C4-2B (cell line): ENCODE results near the gene EFCAB6.

ENCODE experiments used
- H3K27ac ChIP-seq: fragments of 450-650 bp; 2 replicates; pipeline ENCODE4 v1.5.1; 2017
- ZFX ChIP-seq: fragments of 450-650 bp; IDR thresholded peaks from 2 replicates; pipeline ENCODE4 v1.6.1; 2017
- TF ChIP-seq, protein P1 (sequence below): fragments of 450-650 bp; conservative IDR thresholded peaks from 2 replicates; pipeline ENCODE4 v1.5.1; 2017; ENCODE audit warnings: mild to moderate bottlenecking

Gene EFCAB6

DNA sequence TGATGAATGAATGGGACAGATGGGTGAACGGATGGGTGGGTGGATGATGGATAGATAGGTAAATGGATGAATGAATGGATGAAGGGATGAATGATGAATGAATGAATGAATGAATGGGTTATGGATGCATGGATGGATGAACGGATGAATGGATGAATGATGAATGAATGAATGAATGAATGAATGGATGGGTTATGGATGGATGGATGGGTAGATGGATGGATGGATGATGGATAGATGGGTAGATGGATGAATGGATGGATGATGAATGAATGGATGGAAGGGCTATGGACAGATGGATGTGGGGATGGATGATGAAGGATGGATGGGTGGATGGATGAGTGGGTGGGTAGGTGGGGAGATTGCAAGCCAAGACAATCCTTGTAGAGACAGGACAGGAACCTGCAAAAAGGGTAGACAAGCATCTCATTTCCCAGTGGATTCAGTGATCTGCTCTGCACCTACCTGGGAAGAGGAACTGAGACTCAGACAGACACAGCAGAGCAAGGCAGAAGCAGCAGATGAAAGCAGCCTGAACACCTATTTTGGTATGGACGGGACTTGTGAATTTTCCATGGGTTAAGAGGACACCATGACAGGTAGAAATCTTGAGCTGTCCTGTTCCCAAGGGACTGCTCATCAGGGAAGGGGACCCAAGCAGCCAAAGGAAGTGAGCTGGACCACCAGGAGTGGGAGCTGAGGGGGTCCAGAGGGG lies 68.0 kb downstream of the EFCAB6 start:
- TF ChIP-seq, protein P1, sequence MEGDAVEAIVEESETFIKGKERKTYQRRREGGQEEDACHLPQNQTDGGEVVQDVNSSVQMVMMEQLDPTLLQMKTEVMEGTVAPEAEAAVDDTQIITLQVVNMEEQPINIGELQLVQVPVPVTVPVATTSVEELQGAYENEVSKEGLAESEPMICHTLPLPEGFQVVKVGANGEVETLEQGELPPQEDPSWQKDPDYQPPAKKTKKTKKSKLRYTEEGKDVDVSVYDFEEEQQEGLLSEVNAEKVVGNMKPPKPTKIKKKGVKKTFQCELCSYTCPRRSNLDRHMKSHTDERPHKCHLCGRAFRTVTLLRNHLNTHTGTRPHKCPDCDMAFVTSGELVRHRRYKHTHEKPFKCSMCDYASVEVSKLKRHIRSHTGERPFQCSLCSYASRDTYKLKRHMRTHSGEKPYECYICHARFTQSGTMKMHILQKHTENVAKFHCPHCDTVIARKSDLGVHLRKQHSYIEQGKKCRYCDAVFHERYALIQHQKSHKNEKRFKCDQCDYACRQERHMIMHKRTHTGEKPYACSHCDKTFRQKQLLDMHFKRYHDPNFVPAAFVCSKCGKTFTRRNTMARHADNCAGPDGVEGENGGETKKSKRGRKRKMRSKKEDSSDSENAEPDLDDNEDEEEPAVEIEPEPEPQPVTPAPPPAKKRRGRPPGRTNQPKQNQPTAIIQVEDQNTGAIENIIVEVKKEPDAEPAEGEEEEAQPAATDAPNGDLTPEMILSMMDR = no peak
- no peak overlapping the region for H3K27ac ChIP-seq

DNA sequence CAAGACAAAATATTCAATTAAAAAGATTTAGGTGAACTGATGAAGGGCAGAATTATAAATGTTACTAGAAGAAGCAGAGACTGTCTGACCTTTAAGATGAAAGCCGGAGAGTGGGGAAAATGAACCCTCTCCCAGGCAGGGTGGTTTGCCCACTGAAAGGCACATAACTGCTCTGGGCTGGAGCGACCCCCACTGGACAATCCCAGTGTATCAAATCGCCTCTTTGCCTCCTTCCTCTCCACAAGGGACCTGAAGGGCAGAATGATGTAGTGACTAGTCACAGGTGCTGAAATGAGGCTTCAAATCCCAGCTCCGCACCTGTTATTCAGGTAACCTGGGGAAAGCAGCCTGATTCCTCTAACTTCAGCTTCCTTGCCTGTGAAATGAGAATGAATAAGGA lies 69.0 kb downstream of the EFCAB6 start:
- TF ChIP-seq, protein P1 = no peak; the same call in 1 of the 2 replicates
- no peak for TF ChIP-seq ZFX
- H3K27ac ChIP-seq = no peak overlapping the region

GRCh38 chr22:43742154-43742950 lies 69.8 kb downstream of the EFCAB6 start:
- H3K27ac ChIP-seq = no peak overlapping the region
- TF ChIP-seq, protein P1 = no peak
- TF ChIP-seq ZFX = no peak

DNA sequence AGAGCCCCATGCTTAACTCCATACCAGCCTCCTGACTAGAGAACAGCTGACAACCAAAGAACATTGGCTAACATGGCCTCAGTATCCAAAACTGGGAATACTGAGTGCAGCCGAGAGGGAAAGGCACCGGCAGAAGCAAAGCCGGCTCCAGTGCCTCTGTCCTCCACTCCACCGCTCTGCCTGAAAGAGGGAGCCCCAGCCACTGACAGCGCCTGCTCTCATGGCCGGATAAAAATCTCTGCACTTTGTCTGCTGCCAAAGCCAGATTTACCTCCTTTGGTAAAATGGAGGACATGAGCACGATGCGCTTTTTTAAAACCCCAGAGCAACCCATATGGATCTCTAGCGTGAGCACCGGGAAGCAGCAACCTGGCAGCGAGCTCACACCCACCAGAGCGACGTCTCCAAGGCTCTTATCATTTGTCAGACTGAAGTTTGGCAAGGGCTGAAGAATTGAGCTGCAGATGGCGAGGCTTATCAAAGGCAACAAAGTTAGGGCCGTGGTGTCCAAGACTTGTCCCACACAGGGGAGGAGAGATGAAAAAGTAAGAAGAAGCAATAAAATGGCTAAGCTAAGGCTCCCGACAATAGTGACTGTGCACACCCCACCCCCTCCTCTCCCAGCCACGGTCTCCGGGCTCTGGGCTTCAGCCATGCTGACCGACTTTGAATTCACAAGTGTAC lies 71.4 kb downstream of the EFCAB6 start:
- no peak for TF ChIP-seq ZFX
- TF ChIP-seq, protein P1 = no peak
- H3K27ac ChIP-seq = no peak overlapping the region

GRCh38 chr22:43739851-43740379 lies 72.2 kb downstream of the EFCAB6 start:
- no peak overlapping the region for H3K27ac ChIP-seq
- TF ChIP-seq, protein P1 = no peak
- no peak for TF ChIP-seq ZFX

GRCh38 chr22:43737150-43737828 lies 74.8 kb downstream of the EFCAB6 start:
- TF ChIP-seq, protein P1 = no peak
- no peak for TF ChIP-seq ZFX
- no peak overlapping the region for H3K27ac ChIP-seq
